K562 treated with DMSO at 1 percent for 24 hours (cell line): ENCODE measurements around the gene ASGR2. TPM values are rescaled to one million over a fixed set of nuclear protein-coding genes. Genes with fewer than 3 reads are reported as not detected.

ENCODE experiments used
- total RNA-seq: library from RNA; unstranded; fragments of 300-600 nt; gene quantifications from 2 replicates; pipeline ENCODE4 v1.2.3, GENCODE V29; 2022; ENCODE audit warnings: low read depth; ENCODE audit not compliant: insufficient read depth

The ASGR2 gene, protein sequence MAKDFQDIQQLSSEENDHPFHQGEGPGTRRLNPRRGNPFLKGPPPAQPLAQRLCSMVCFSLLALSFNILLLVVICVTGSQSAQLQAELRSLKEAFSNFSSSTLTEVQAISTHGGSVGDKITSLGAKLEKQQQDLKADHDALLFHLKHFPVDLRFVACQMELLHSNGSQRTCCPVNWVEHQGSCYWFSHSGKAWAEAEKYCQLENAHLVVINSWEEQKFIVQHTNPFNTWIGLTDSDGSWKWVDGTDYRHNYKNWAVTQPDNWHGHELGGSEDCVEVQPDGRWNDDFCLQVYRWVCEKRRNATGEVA
- not detected in 2 replicates for total RNA-seq

DNA sequence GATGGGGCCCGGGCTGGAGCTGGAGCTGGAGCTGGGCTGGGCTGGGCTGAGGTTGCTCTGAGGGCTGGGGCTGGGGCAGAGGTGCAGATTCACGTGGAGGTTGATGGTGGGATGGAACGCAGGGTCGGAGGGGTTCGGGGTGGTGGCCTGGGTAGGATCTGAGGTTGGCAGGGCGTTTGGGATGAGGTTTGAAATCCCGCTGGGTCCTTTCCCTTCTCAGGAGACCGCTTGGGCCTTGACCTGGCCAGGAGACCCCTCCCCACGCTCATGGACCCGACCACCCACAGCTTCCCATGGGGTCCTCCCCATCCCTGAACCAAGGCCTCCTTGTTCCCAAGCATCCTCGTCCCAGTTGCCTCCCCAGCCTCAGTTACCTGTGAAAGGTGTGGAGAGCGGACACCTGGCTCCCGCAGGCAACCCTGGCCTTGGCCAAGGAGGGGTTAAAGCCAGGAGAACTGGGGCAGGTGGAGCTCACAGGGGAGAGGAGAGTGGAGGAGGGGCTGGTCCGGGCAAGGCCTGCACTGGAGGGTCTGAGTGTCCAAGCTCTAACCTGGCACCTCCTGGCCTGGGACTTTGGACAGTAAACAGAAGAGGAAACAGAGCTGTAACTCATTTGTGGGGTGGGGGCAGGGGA is at the start of gene ASGR2:
Gene ASGR2 (minus strand): TSS at position 582 of the 634 bp plus-strand sequence. CDS start 582 bp downstream, outside the sequence.

DNA sequence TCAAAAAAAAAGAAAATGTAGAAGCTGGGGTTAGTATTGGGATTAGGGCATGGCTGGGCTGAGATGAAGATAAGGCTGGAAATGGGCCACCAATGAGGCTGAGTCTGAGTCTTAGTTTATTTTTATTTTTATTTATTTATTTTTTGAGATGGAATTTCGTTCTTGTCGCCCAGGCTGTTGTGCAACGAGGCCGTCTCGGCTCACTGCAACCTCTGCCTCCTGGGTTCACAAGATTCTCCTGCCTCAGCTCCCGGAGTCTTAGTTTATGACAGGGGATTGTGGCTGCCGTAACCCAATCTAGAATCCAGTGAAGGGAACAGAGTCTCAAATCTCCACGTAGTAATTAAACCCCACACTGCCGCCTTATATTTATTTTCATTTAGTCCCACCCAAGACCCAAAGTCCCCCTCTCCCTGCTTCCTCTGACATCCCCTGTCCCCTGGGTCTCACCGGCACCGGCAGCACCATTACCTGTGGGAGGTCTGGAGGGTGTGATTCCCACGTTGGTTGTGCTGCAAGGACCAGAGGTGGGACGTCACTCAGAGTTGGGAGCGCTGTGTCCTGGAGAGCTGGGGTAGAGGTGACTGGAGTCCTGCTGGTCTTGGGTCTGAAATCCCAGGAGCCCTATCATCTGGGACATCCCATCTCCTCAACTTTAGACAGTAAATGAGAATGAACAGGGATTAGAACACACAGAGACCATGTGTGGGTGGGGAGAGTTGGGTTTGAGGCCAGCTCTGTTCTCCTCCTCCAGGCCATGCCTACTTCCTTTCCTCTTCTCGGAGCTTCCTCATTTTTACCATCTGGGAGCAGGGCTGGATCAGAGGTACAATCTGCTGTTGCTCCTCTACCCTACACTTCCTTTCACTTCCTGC is 34.8 kb downstream of the ASGR2 start, which contains the start of gene CLEC10A:
Gene CLEC10A (minus strand): TSS at position 671 of the 875 bp plus-strand sequence. CDS start 1,439 bp downstream, outside the sequence.

Other genes starting within 250 kb of the ASGR2 start
- 0.52 and 0.79 TPM in 2 replicates for gene ALOX12, start 118.8 kb downstream of the ASGR2 start, total RNA-seq
- 291 and 322 TPM in 2 replicates for gene RNASEK, start 102.2 kb downstream of the ASGR2 start, total RNA-seq
- 1.2 TPM in 2 replicates for gene BCL6B, start 91.8 kb downstream of the ASGR2 start, total RNA-seq
- gene SLC16A13, start 78.8 kb downstream of the ASGR2 start, total RNA-seq: 9.1 and 11.3 TPM in 2 replicates
- gene SLC16A11, start 70.7 kb downstream of the ASGR2 start, total RNA-seq: 0.32 TPM in 1 of 2 replicates, not detected in the other
- gene CLEC10A, start 34.6 kb downstream of the ASGR2 start, total RNA-seq: not detected in 2 replicates
- 1.4 and 2.5 TPM in 2 replicates for gene ASGR1, start 64.5 kb upstream of the ASGR2 start, total RNA-seq
- 3.2 and 3.6 TPM in 2 replicates for gene DLG4, start 105.0 kb upstream of the ASGR2 start, total RNA-seq
- gene ACADVL, start 105.1 kb upstream of the ASGR2 start, total RNA-seq: 252 and 266 TPM in 2 replicates
- gene DVL2, start 119.7 kb upstream of the ASGR2 start, total RNA-seq: 55.4 and 59.5 TPM in 2 replicates
- gene PHF23, start 124.6 kb upstream of the ASGR2 start, total RNA-seq: 26.9 and 30.4 TPM in 2 replicates
- gene GABARAP, start 127.6 kb upstream of the ASGR2 start, total RNA-seq: 267 and 288 TPM in 2 replicates
- gene CTDNEP1, start 136.9 kb upstream of the ASGR2 start, total RNA-seq: 70.4 and 74.9 TPM in 2 replicates
- 54.3 and 56.3 TPM in 2 replicates for gene ELP5, start 137.4 kb upstream of the ASGR2 start, total RNA-seq
- 19.6 and 20.2 TPM in 2 replicates for gene CLDN7, start 147.7 kb upstream of the ASGR2 start, total RNA-seq
- gene SLC2A4, start 166.9 kb upstream of the ASGR2 start, total RNA-seq: 0.39 and 0.63 TPM in 2 replicates
- not detected in 2 replicates for gene YBX2, start 179.8 kb upstream of the ASGR2 start, total RNA-seq
- gene EIF5A, start 192.8 kb upstream of the ASGR2 start, total RNA-seq: 333 and 343 TPM in 2 replicates
- gene GPS2, start 200.5 kb upstream of the ASGR2 start, total RNA-seq: 64.3 and 71.2 TPM in 2 replicates
- 15.7 and 18.8 TPM in 2 replicates for gene NEURL4, start 214.5 kb upstream of the ASGR2 start, total RNA-seq
- gene ACAP1, start 221.7 kb upstream of the ASGR2 start, total RNA-seq: 2.6 and 6.1 TPM in 2 replicates
- gene KCTD11, start 237.3 kb upstream of the ASGR2 start, total RNA-seq: 7.3 and 8.6 TPM in 2 replicates
- gene TMEM95, start 240.3 kb upstream of the ASGR2 start, total RNA-seq: not detected in 2 replicates